NCI-H2171 treated with DMSO at 0.1 percent for 48 hours (cell line): Measurements from ENCODE around the gene CTXN1.
"Not testable (repeated sequence)": the region's sequence is repeated elsewhere in the genome, so short reads cannot be mapped to it uniquely, and the experiment has no call there.

Experiments
- DNase-seq: peaks from one replicate; lab custom pipeline; 2025; lab: John Stamatoyannopoulos, UW

CTXN1 gene

GRCh38 chr19:7944177-7944761 is 18.3 kb upstream of the CTXN1 start:
- peak; percentile 96 for DNase-seq

DNA sequence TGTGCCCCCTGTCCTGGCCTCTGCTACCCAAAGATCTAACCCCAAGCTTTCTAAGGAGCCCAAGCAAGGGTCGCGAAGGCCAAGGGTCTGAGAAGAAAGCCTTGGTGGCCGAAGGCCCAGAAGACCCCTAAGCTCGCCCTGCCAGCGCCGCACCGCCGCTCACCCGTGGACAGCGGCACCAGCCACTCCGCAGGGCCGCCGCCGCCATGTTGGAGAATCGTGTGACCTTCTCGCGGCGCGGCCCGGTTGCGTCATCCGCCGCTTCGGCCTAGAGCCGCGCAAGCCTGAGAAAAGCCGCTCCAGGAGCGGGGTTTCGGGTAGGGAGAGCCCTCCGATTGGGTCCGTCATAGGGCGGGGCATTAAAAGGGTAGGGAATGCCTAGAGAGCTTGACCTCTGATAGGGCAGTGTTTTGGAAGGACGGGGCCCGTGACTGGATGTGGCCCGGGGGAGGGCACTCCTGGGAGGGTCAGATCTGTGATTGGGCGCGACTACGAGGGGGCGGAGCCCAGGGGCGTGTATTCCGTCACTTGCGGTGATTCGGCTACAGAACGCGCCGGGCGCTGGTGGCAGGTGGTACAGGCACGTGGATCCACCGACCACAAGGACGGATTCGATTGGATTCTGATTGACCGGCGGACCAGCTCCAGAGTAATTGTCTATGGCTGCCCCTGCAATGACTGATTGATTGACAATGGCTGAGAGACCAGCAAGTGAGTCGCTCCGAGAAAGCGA is 17.7 kb upstream of the CTXN1 start, which contains the start of gene TIMM44:
Gene TIMM44, minus strand, starts transcription at position 223 of the 733 bp plus-strand sequence. Its CDS starts 15 bp downstream, at position 208.
- peak; percentile 100 for DNase-seq

DNA sequence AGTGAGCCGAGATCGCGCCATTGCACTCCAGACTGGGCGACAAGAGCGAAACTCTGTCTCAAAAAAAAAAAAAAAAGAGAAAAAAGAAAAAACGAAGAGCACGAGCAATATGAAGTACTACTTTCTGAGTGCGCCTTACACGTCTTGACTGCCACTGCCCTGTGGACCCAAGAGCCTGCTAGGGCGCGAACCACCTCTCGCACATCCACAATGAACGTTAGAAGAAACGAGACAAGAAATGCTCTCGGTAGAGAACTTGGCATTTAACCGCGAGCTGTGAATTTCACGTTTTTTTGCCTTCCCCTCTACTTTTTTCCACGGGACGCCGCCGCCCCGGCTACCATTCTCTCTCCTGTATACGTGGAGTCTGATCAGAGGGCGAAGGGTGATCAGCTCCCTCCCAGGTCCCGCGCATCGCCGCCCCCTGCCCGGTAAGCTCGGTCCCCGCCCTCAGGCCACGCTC is 17.1 kb upstream of the CTXN1 start:
- no peak for DNase-seq

DNA sequence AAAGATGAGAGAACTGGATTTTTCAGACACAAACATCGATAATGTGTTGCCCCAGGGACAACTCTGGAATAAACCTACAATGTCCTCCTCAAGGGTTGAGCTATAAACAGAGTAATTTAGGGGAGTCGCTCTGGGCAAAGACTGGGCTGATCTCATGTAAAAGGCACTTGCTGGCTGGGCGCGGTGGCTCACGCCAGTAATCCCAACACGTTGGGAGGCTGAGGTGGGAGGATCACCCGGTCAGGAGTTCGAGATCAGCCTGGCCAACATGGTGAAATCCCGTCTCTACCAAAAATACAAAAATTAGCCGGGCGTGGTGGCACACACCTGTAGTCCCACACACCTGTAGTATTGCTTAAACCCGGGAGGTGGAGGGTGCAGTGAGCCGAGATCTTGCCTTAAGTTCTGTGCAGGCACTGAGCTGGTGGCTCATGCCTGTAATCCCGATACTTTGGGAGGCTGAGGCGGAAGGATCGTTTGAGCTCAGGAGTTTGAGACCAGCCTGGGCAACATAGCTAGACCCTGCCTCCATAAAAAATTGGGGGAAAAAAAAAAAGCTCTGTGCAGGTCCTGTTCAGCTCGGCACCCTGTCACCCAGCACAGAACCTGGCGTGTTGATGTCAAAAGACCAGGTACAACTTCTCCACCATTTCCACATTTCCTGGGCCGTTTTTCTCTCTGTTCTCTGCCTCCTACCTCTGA is 16.1 kb upstream of the CTXN1 start:
- no peak for DNase-seq

GRCh38 chr19:7940841-7941240 is 14.9 kb upstream of the CTXN1 start:
- no peak for DNase-seq

DNA sequence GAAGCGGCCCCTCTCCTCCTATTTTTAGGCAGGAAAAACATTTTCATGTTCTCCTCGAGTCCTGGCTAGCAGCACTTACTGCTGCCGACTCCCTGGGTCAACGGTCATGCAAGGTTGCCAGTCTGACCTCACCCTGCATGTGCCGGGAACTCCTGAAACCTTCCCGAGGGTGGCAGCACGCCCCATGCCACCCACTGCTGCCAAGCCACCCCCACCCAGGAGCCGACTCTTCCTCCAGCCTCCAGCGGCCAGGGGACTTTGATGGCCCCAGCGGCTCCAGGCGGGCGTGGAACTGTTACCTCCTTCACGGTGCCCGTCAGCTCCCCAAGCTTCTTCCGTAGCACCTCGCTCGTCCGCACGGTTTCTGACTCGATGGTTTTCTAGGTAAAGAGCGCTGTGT is 8.8 kb upstream of the CTXN1 start:
- no peak for DNase-seq

DNA sequence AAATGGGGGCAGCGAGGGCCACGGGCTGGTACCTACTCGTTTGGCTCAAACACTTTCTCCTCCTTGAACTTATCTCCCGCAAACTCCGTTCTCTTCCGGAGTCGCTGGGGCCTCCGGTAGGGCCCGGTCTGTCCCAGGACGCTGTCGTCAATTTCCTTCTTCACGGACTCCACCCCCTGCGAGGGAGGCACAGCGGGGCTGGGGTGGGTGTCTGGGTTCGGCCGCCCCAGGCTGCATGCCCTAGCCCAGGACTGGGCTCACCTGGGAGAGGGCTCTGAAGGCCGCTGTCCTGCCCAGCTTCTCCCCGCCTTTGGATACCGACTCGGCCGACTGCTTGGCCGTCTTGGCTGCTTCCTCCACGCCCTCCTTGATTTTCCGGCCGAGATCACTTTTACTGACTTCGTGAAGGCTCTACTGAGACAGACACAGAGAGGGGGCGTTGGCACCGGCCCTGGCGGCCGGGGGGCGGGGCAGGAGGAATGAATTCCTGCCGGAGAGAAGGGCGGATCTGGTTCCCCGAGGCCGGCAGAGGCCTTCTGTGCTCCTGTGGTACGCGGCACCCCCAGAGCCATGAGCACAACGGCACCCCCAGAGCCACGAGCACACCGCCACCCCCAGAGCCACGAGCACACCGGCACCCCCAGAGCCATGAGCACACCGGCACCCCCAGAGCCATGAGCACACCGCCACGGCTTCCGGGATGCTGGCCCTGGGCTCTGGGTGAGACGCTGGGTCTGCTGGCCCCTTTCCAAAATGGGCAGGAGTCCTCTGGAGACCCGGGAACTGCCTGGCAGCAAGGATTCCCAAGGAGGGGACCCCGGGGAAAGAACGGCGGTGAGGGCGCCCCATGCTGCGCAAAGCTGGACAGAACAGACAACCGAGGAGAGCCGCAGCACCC is 8.1 kb upstream of the CTXN1 start:
- DNase-seq, result no peak

DNA sequence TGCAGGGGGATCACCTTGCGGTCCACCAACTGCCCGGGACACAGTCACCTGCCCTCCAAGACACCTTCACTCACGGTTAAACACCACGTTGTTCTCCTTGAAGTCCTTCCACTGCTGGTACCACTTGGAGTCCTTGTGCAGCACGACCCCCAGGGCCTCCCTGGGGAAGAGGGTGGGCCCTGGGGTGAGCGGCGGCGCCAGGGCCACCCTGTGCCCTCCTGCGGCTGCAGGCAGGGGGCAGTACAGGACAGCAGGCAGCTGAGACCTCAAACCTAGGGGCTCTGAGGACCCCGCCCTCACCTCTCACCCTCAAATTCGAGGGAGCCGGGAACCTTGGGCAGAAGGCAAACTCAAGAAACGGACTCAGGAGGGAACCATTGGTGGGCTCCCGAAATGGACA is 7.5 kb upstream of the CTXN1 start:
- DNase-seq, result no peak

- no peak for DNase-seq
Observed at GRCh38 chr19:7932930-7933300, 7.0 kb upstream of the CTXN1 start.

DNA sequence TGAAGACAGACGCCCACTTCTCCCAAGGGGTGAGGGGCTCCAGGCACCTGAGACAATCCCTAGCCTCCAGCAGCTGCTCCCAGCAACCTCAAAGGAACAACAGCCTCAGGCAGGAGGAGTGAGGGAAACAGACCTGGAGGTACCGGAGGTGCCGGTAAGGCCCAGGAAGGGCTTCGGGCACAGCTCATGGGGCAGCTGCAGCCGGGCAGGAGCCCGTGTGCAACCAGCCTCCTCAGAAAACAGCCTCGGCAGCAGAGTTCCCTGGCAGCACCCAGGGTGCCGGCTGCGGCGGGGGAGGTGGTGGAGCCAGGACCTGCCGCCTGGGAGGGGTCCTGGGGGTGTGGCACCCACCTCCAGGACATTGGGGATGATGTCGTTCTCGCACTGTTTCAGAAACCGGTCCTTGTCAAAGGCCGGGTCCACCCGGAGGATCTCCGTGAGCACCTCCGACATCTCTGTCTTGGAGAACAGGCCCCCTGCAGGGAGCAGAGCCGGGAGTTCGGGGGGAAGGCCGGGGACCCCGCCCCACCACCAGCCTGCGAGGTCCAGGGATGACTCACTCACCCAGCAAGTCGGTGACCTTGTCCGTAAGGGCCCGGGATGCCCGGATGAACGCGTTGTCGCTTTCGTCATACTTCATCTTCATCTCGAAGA is 6.5 kb upstream of the CTXN1 start:
- no peak for DNase-seq

DNA sequence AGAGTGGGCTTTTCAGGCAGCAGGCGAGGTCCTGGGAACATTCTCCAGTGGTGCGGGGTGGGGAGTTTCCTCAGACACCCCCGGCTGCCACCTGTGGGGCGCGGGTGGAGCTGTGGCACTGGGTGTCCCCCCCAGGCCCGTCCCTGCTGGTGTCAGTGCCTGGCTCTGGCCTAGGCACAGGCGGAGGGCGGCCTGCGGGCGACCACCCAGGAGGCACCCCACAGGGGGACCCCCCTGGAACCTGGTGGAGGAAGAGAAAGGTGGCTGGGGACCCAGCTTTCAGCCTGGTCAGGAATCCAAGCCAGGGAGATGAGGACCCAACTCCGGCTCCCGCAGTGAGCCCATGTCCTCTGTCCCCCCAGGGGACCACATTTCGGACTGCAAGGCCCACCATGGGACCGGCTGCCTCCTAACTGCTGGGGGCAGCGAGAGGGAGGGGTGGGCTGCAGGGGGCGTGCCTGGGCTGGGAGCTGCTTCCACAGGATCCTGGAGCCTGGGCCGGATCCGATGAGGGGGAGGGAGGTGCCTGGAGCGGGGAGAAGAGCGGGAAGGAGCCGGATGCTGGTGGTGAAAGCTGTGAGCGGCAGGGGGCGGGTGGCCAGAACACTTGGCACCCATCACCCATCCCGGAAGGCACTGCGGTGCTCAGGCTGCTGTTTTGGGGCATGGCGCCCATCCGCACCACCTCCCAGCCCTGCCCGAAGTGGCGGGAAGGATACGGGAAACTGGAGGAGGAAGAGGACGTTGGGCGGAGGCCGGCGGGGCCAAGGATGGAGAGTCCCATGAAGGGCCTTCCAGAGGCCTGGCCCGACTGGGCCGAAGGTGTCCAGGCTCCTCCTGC is 5.5 kb upstream of the CTXN1 start:
- DNase-seq, result no peak

DNA sequence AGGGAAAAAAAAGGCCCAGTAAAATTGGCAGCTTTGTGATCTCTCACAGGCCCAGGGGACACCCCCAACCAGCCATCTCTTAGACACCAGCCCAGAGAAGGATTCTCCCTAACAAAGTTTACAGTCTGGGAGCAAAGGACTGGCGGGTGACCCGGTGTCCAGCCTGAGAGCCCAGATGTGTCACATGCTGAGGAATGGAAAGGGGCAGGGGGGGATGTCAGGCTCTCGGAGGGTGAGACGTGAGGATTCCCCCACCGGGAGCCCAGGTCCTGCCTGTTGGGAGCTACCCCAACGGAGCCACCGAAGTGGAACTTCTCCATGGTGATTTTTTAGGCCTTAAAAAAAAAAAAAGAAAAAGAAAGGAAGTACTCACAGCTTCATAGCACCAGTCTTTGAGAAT is 4.8 kb upstream of the CTXN1 start:
- no peak for DNase-seq

DNA sequence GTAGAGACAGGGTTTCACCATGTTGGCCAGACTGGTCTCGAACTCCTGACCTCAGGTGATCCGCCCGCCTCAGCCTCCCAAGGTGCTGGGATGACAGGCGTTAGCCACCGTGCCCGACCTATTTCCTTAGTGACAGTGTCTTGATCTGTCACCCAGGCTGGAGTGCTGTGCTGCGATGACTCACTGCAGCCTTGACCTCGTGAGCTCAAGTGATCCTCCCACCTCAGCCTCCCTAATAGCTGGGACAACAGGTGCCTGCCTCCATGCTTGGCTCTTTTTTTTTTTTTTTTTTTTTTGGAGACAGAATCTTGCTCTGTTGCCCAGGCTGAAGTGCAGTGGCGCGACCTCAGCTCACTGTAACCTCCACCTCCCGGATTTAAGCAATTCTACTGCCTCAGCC is 4.1 kb upstream of the CTXN1 start:
- not testable (repeated sequence) for DNase-seq

DNA sequence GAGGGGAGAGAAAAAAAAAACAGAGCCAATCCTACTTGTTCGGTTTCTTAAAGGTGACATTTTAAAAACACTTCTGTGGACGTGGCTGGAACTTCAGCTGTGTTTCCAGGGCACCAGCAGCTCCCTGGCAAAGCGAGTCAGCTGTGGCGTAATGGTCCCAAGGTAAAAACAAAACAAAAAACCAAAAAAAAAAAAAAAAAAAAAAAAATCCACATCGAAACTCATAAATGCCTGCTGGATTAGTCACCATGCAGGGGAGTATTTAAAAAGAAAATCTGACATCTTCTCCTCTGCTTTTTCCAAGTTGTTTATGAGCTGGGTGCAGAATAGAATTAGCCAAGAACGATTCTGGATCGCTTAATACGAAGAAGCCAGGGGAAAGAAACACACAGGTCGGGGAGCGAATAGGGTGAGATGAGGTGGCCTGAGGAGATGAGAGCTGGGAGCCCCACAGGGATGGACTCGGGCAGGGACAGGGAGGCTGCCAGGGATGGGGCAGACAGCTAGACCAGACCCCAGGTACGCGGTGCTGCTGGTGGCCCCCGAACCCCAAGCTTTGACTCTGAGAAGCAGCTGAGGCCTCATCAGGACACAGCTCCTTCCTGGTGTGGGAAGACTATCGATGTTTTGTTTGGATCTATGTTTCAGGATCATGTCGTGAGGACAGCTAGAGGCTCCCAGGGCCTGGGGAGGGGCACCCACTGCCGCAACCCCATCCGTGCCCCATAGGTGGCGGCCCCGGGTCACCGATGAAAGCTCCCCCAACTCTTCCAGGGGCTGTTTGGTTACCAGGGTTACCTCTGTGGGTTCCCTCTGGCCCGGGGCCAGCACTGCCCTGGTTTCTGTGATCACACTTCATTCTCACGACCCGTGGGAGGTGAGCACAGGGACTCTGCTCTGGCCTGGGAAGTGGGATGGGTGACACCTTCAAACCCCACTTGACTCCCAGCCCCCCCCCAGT is 3.1 kb upstream of the CTXN1 start:
- peak; percentile 59 for DNase-seq

DNA sequence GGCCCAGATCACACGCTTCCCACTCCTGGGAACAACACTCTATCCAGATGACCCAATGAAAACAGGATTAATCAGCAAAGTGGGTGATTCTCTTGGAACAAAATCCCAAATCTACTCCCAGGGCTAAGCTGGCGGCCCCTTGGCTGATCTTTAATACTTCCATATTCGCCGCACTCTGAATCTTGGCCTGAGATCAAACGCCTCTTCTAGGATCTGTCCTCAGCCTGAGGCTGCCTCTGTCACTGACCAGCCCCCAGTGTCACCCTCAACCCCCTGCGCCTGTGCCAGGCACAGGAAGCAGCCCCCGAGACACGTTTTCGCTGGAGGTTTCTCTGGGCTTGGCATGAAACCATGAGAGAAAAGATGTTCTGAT is 2.4 kb upstream of the CTXN1 start:
- DNase-seq, result no peak

GRCh38 chr19:7927605-7928333 is 1.8 kb upstream of the CTXN1 start:
- no peak for DNase-seq

- DNase-seq, result no peak
Observed at GRCh38 chr19:7926727-7927604, 1.0 kb upstream of the CTXN1 start.
